ENCODE measurements around the gene LRMDA.

DNA sequence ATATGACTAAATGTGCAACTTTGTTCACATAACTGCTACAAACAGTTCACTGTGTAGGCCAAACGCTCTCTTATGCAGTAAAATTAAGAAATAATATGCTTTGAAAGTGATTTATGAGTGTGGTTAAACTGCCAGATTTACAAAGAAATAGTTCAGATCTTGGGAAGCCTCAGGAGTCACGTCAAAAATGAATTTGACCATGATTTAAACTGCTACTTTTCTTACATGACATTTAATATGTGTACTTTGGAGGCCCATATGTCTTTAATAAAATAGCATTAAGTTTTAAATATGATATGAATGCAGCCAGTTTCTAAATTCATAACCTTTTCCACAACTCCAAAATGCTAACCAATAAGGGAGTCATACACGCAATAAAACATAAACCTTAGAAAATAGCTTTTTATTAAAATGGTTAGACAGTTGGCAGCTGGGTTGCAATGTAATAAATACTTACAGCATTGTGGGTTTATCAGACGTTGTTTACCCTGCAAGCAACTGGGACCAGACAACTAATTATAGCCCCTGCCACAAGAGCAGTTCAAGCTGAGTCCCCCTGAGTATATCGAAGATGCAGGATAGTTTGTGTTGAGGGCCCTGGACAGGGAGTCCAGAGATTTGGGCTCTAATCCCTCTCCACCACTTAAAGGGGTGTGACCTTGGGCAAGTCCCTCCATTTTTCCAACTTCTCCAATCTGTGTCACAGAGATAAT, 640.4 kb downstream of the LRMDA start:
- TF ChIP-seq, protein P1, sequence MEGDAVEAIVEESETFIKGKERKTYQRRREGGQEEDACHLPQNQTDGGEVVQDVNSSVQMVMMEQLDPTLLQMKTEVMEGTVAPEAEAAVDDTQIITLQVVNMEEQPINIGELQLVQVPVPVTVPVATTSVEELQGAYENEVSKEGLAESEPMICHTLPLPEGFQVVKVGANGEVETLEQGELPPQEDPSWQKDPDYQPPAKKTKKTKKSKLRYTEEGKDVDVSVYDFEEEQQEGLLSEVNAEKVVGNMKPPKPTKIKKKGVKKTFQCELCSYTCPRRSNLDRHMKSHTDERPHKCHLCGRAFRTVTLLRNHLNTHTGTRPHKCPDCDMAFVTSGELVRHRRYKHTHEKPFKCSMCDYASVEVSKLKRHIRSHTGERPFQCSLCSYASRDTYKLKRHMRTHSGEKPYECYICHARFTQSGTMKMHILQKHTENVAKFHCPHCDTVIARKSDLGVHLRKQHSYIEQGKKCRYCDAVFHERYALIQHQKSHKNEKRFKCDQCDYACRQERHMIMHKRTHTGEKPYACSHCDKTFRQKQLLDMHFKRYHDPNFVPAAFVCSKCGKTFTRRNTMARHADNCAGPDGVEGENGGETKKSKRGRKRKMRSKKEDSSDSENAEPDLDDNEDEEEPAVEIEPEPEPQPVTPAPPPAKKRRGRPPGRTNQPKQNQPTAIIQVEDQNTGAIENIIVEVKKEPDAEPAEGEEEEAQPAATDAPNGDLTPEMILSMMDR (conservative IDR thresholded peaks at IDR 0.05; ENCODE audit: low read depth, low read length) = no peak
- TF ChIP-seq EZH2 (IDR thresholded peaks at IDR 0.05; ENCODE audit: borderline replicate concordance, low read depth, low read length, poor library complexity, severe bottlenecking) = no peak
